Renal cortical epithelial cell (primary cell): ENCODE data around the gene C17orf107. TPM values are rescaled to one million over a fixed set of nuclear protein-coding genes. Genes with fewer than 3 reads are reported as not detected.
A peak's percentile ranks its signal among the peaks of the same experiment; 100 is the strongest.
"Not testable (repeated sequence)": the region's sequence is repeated elsewhere in the genome, so short reads cannot be mapped to it uniquely, and the experiment has no call there.

Experiments
- DNase-seq: peaks from one replicate; pipeline ENCODE4 v3.0.0-alpha.2; 2011; ENCODE audit warnings: low read depth
- total RNA-seq: library from RNA; depleted of rRNA; stranded (reverse); fragments of >200 nt; gene quantifications from 2 replicates; pipeline ENCODE4 v1.2.3, GENCODE V29; 2014

The C17orf107 gene
- total RNA-seq, 1 donor from 2014 or later, result 4.2 TPM

GRCh38 chr17:4900231-4901107 is 1.1 kb downstream of the C17orf107 start:
- DNase-seq, result no peak

GRCh38 chr17:4901108-4901647 is 1.8 kb downstream of the C17orf107 start:
- DNase-seq, result no peak

GRCh38 chr17:4901648-4902344 is 2.5 kb downstream of the C17orf107 start:
- no peak for DNase-seq

DNA sequence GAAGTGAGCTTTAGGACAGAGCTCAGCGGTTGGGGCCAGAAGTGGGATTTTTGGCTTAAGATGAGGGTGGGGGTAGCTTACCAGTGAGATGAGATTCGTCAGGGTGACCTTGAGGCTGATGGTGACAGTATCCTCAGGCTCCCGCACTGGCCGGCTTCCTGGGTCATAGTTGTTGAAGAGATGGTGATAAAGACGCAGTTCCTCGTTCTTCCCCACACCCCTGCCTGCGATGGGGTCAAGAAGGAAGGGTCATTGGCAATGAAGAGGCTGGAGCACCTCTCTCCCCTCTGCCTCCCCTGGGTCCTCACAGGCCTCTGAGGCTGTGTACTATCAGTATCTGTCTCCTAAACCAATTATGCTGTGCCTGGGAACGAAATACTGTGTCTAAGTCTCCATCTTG is 3.2 kb downstream of the C17orf107 start:
- DNase-seq, result no peak

DNA sequence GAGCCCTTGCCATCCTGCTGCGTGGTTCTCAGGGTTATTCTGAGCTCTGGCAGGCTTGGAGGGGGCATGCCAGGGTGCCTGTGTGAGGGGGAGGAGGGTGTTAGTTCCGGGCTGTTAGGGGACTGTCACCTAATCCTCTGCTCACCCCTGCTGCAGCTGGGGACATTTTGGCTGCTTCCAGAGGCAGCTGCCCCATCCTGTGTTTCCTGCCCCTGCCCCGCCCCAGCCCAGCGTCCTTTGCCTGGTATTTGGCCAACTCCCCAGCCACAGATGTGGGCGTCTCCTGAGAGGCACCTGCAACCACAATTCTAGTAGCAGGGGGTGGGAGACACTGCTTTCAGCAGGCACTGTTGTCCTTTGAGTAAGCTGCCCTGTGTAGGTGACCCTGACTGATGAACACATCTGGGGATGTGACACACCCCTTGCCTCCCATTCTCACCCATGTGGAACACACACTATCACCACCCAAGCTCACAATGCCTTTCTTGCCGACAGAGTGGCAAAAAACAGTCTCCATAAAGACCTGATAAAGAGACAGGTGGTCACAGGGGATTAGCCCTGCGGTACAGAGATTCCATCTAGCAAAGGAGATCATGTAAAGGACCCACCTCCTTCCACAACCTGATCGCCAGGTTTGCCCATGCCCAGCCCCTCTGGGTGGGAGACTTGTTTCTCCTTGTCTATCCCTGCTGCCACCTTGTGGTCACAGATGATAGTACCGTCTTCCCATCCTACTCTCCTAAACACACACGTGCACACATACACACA is 3.9 kb downstream of the C17orf107 start, which contains the start of gene CHRNE:
Gene CHRNE, minus strand, starts transcription at position 48 of the 768 bp plus-strand sequence. Its CDS starts 35 bp downstream, at position 13.
- DNase-seq, result peak; percentile 81

- DNase-seq, result not testable (repeated sequence)
Measured at GRCh38 chr17:4906642-4907041, 7.3 kb downstream of the C17orf107 start.

DNA sequence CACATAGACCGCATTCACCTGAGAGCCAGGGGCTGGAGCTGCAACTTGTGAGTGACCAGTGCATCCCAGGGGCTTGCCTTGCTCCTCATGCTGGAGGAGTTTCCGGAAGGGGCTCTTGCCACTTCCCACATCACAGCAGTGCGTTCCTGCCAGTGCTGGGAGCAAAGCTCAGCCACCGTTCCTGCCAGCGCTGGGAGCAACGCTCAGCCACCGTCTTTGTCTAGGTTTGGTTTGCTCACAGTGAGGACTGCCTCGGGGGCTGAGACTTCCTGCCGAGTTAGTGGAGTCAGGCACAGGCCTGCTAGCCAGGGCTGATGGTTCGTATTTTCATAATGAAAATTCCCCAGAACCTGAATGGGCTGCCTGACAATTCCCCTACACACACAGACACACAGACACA is 9.0 kb downstream of the C17orf107 start:
- DNase-seq, result no peak

GRCh38 chr17:4908711-4909496 is 9.6 kb downstream of the C17orf107 start:
- DNase-seq, result peak; percentile 89

GRCh38 chr17:4913994-4914393 is 14.7 kb downstream of the C17orf107 start:
- peak; percentile 48 for DNase-seq

- DNase-seq, result not testable (repeated sequence)
Measured at GRCh38 chr17:4914551-4914950, 15.2 kb downstream of the C17orf107 start.

GRCh38 chr17:4919511-4920047 is 20.2 kb downstream of the C17orf107 start:
- DNase-seq, result no peak

GRCh38 chr17:4920351-4921048 is 21.2 kb downstream of the C17orf107 start:
- DNase-seq, result peak; percentile 53

GRCh38 chr17:4921320-4921719 is 22.0 kb downstream of the C17orf107 start:
- no peak for DNase-seq

DNA sequence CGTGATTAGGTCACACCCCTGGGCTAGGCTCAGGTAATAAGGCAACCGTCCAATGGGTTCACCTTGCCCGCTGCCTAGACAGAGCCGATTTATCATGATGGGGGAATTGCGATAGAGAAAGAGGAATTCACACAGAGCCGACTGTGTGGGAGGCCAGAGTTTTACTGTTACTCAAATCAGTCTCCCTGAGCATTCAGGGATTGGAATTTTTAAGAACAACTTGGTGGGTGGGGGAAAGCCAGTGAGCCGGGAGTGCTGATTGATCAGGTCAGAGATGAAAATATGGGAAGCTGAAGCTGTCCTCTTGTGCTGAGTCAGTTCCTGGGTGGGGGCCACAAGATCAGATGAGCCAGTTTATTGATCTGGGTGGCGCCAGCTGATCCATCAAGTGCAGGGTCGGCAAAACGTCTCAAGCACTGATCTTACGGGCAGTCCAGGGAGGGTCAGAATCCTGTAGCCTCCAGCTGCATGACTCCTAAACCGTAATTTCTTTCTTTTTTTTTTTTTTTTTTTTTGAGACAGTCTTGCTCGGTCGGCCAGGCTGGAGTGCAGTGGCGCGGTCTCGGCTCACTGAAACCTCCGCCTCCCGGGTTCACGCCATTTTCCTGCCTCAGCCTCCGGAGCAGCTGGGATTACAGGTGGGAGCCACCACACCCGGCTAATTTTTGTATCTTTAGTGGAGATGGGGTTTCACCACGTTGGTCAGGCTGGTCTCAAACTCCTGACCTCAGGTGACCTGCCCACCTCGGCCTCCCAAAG is 27.4 kb downstream of the C17orf107 start:
- DNase-seq, result not testable (repeated sequence)

DNA sequence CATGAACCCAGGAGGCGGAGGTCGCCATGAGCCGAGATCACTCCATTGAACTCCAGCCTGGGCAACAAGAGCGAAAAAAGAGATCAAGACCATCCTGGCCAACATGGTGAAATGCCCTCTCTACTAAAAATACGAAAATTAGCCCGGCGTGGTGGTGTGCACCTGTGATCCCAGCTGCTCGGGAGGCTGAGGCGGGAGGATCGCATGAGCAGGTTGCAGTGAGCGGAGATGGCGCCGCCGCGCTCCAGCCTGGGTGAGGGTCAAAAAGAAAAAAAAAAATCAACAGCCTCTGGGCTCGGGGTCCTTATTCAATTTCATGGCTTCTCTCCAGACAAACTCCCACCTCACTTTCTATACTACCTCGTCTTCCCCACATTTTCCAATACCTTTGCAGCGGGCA is 29.5 kb downstream of the C17orf107 start:
- no peak for DNase-seq

DNA sequence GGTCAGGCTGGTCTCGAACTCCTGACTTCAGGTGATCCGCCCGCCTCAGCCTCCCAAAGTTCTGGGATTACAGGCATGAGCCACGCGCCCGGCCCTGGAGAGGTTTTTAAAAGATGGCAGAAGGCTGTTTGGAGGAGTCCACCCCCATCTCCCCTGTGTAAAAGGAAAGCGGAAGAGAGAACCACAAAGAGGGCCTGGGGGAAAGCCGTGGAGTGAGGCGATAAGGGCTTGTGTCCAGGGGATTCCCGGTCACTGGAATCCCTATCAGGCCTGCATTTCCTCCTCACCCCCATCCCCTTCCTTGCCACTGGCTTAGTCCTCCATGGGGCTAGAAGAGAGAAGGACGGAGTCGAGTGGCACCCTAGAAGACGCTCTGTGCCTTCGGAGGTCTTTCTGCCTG is 32.6 kb downstream of the C17orf107 start, which contains the start of gene GP1BA:
Gene GP1BA, plus strand, starts transcription at position 315 of the 400 bp plus-strand sequence. CDS start 328 bp downstream, outside the sequence.
- no peak for DNase-seq

DNA sequence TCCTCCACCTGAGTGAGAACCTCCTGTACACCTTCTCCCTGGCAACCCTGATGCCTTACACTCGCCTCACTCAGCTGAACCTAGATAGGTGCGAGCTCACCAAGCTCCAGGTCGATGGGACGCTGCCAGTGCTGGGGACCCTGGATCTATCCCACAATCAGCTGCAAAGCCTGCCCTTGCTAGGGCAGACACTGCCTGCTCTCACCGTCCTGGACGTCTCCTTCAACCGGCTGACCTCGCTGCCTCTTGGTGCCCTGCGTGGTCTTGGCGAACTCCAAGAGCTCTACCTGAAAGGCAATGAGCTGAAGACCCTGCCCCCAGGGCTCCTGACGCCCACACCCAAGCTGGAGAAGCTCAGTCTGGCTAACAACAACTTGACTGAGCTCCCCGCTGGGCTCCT is 33.4 kb downstream of the C17orf107 start:
- no peak for DNase-seq

DNA sequence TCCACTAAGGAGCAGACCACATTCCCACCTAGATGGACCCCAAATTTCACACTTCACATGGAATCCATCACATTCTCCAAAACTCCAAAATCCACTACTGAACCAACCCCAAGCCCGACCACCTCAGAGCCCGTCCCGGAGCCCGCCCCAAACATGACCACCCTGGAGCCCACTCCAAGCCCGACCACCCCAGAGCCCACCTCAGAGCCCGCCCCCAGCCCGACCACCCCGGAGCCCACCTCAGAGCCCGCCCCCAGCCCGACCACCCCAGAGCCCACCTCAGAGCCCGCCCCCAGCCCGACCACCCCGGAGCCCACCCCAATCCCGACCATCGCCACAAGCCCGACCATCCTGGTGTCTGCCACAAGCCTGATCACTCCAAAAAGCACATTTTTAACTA is 34.3 kb downstream of the C17orf107 start:
- DNase-seq, result no peak
